Ascending aorta (tissue), 2 donors: ENCODE data around the gene HBA2. TPM values are rescaled to one million over a fixed set of nuclear protein-coding genes. Genes with fewer than 3 reads are reported as not detected.
"Not testable (repeated sequence)": the region's sequence is repeated elsewhere in the genome, so short reads cannot be mapped to it uniquely, and the experiment has no call there.

Experiments
- DNase-seq, 2 donors: peaks; one replicate each; pipeline ENCODE4 v3.0.0-alpha.2; 2019; ENCODE audit warnings: low spot score in 2 of 2
- H3K27ac ChIP-seq, 2 donors: fragments of 200-600 bp; sonication (generic); one replicate each; pipeline ENCODE4 v1.5.1; 2016 to 2017; ENCODE audit warnings: mild to moderate bottlenecking in 1 of 2
- H3K27me3 ChIP-seq: fragments of 200-600 bp; sonication (generic); one replicate; pipeline ENCODE4 v1.5.1; 2017
- H3K36me3 ChIP-seq, 2 donors: fragments of 200-600 bp; sonication (generic); one replicate each; pipeline ENCODE4 v1.5.1; 2016
- H3K4me1 ChIP-seq, 2 donors: fragments of 200-600 bp; sonication (generic); one replicate each; pipeline ENCODE4 v1.5.1; 2016 to 2017; ENCODE audit warnings: mild to moderate bottlenecking in 1 of 2
- H3K4me3 ChIP-seq, 2 donors: fragments of 200-600 bp; sonication (generic); one replicate each; pipeline ENCODE4 v1.5.1; 2016 to 2017; ENCODE audit warnings: mild to moderate bottlenecking in 1 of 2
- H3K9me3 ChIP-seq, 2 donors: fragments of 200-600 bp; sonication (generic); one replicate each; pipeline ENCODE4 v1.5.1; 2016
- intact Hi-C: fragments of 100-400 bp; cut with DNase I; formaldehyde crosslinking; loops from one replicate; pipeline ENCODE4 v1.15.1; 2023
- total RNA-seq: library from RNA; depleted of rRNA; stranded (reverse); fragments of >200 nt; gene quantifications from one replicate; pipeline ENCODE4 v1.1.0, GENCODE V29; 2016
- TF ChIP-seq, protein P1 (sequence below), 3 experiments: fragments of 200-600 bp in 2 of 3; fragments of 450-650 bp in 1 of 3; sonication (generic) in 2 of 3; IDR thresholded peaks; one replicate each; pipeline ENCODE4 v1.5.1; 2016 to 2019; ENCODE audit warnings: antibody characterized with exemption in 3 of 3, mild to moderate bottlenecking in 1 of 3, moderate library complexity in 1 of 3

The HBA2 gene
- 4,439 TPM for total RNA-seq

DNA sequence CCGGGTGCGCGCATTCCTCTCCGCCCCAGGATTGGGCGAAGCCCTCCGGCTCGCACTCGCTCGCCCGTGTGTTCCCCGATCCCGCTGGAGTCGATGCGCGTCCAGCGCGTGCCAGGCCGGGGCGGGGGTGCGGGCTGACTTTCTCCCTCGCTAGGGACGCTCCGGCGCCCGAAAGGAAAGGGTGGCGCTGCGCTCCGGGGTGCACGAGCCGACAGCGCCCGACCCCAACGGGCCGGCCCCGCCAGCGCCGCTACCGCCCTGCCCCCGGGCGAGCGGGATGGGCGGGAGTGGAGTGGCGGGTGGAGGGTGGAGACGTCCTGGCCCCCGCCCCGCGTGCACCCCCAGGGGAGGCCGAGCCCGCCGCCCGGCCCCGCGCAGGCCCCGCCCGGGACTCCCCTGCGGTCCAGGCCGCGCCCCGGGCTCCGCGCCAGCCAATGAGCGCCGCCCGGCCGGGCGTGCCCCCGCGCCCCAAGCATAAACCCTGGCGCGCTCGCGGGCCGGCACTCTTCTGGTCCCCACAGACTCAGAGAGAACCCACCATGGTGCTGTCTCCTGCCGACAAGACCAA, at the start of gene HBA2:
HBA2 (plus strand) TSS at position 503 of the 568 bp plus-strand sequence; CDS start at position 540, 37 bp downstream.
- H3K4me3 ChIP-seq, H3K27ac ChIP-seq, intact Hi-C loops, H3K36me3 ChIP-seq, H3K9me3 ChIP-seq, H3K4me1 ChIP-seq, H3K27me3 ChIP-seq, DNase-seq: not testable (repeated sequence)

DNA sequence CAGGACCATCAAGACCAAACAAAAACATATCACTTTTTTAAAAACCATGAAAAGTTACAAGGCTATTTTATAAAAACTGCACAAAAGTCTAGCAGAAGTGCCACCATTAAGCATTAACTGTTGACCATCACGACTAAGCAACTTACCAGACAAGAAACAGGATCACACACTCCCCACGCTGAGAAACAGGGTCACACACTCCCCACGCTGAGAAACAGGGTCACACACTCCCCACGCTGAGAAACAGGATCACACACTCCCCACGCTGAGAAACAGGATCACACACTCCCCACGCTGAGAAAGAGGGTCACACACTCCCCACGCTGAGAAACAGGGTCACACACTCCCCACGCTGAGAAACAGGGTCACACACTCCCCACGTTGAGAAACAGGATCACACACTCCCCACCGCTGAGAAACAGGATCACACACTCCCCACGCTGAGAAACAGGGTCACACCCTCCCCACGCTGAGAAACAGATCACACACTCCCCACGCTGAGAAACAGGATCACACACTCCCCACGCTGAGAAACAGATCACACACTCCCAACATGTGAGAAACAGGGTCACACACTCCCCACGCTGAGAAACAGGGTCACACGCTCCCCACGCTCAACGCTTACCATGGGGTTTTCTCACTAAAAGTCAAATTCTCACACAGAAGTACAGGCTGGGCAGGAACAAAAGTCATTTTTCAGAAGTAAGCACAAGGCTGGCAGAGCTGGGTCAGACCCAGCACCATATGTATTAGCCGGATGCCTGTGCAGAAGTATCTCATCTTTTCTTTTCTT, 48.9 kb upstream of the HBA2 start:
- H3K4me1 ChIP-seq, DNase-seq, H3K9me3 ChIP-seq, H3K4me3 ChIP-seq, H3K27me3 ChIP-seq, H3K27ac ChIP-seq, intact Hi-C loops: not testable (repeated sequence)
- H3K36me3 ChIP-seq: peaks cover 4 to 13% of the 10 kb centered on the region in 2 donors

DNA sequence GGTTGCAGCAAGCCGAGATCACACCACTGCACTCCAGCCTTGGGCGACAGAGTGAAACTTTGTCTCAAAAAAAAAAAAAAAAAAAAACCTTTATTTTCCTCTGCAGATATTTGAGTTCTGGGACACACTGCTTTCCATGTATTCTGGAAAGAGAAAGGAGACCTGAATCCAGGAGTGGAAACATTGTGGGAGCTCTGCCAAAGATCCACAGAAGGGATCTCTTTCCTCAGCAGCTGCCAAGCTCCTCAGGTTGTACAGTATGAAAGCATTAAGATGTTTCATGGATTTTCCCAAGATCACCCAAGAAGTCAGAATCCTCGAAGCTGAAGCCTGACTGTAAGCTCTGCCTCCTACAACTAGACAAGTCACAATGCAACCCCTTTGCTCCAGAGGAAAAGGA, 47.7 kb upstream of the HBA2 start:
- no peaks in the 10 kb centered on the region for H3K4me1 ChIP-seq
- H3K36me3 ChIP-seq: peaks cover 4 to 13% of the 10 kb centered on the region in 2 donors
- intact Hi-C loops: no loop called here
- H3K27me3 ChIP-seq: no peaks in the 10 kb centered on the region
- no peak for DNase-seq
- no peak overlapping the region for H3K27ac ChIP-seq
- no peak overlapping the region for H3K4me3 ChIP-seq
- TF ChIP-seq, protein P1, sequence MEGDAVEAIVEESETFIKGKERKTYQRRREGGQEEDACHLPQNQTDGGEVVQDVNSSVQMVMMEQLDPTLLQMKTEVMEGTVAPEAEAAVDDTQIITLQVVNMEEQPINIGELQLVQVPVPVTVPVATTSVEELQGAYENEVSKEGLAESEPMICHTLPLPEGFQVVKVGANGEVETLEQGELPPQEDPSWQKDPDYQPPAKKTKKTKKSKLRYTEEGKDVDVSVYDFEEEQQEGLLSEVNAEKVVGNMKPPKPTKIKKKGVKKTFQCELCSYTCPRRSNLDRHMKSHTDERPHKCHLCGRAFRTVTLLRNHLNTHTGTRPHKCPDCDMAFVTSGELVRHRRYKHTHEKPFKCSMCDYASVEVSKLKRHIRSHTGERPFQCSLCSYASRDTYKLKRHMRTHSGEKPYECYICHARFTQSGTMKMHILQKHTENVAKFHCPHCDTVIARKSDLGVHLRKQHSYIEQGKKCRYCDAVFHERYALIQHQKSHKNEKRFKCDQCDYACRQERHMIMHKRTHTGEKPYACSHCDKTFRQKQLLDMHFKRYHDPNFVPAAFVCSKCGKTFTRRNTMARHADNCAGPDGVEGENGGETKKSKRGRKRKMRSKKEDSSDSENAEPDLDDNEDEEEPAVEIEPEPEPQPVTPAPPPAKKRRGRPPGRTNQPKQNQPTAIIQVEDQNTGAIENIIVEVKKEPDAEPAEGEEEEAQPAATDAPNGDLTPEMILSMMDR (IDR thresholded peaks at IDR 0.05): no peak
- no peaks in the 10 kb centered on the region for H3K9me3 ChIP-seq

DNA sequence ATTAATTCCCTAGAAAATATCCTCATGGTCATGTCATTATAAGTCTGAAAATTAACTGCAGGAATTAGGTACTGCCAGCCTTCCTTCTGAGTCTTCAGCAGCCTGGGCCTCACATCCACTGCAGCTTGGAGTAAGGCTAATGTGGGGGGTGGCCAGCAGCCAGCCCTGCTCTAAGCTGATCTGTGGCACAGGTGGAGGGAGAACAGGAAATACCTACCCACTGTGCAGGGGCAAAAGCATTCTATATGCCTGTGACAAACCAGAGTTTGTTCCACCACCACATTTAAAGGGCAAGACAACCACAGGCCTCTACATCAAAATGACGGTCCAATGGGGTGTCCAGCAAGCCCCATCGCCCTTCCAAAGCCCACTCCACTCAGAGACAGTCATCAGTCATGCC, 43.6 kb upstream of the HBA2 start:
- H3K27me3 ChIP-seq: no peaks in the 10 kb centered on the region
- DNase-seq: no peak
- peaks cover 0 to 9% of the 10 kb centered on the region in 2 donors for H3K36me3 ChIP-seq
- H3K4me1 ChIP-seq: no peaks in the 10 kb centered on the region
- H3K9me3 ChIP-seq: no peaks in the 10 kb centered on the region
- H3K4me3 ChIP-seq: no peak overlapping the region
- TF ChIP-seq, protein P1 (IDR thresholded peaks at IDR 0.05): no peak
- H3K27ac ChIP-seq: no peak overlapping the region
- intact Hi-C loops: no loop called here

DNA sequence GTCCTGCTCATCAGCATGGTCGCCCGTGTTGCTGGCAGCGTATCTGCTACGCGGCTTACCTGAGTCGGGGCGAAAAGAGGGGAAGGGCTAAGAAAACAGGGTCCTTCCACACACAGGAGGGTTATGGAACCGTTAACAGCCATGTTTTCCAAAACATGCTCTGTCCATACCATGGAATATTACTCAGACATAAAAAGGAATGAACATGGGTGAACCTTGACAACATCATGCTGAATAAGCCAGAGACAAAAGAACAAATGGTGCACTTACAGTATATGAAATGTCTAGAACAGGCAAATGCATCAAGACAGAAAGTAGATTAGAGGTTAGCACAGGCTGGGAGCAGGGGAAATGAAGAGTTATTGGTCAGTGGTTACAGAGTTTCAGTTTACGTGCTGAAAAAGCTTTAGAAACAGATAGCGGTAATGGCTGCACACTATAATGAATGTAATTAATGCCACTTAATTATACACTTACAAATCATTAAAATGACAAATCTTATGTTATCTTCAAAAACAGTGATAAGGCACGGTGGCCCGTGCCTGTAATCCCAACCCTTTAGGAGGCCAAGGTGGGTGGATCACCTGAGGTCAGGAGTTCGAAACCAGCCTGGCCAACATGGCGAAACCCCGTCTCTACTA, 42.0 kb upstream of the HBA2 start:
- no peaks in the 10 kb centered on the region for H3K9me3 ChIP-seq
- H3K27me3 ChIP-seq: no peaks in the 10 kb centered on the region
- TF ChIP-seq, protein P1 (IDR thresholded peaks at IDR 0.05): no peak
- H3K4me3 ChIP-seq: no peak overlapping the region
- H3K27ac ChIP-seq: no peak overlapping the region
- H3K4me1 ChIP-seq: no peaks in the 10 kb centered on the region
- H3K36me3 ChIP-seq: no peaks in the 10 kb centered on the region
- no peak for DNase-seq
- intact Hi-C loops: no loop called here

DNA sequence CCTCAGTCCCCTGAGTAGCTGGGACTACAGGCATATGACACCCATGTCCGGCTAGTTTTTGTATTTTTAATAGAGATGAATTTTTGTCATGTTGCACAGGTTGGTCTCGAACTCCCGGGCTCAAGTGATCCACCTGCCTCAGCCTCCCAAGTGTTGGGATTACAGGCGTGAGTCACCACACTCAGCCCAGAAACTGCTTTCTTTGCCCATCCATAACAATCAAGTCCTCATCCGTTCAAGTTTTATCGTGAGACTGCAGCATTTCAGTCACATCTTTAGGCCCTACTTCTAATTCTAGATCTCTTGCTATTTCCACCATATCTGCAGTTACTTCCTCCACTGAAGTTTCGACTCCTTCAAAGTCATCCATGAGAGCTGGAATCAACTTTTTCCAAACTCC, 40.6 kb upstream of the HBA2 start:
- intact Hi-C loops: no loop called here
- TF ChIP-seq, protein P1 (IDR thresholded peaks at IDR 0.05): no peak
- H3K4me3 ChIP-seq: no peak overlapping the region
- H3K4me1 ChIP-seq: no peaks in the 10 kb centered on the region
- no peak for DNase-seq
- no peaks in the 10 kb centered on the region for H3K27me3 ChIP-seq
- no peak overlapping the region for H3K27ac ChIP-seq
- H3K36me3 ChIP-seq: no peaks in the 10 kb centered on the region
- H3K9me3 ChIP-seq: no peaks in the 10 kb centered on the region
